K562 (cell line): Measurements from ENCODE around the gene DOLPP1. TPM values are rescaled to one million over a fixed set of nuclear protein-coding genes. Genes with fewer than 3 reads are reported as not detected.
A peak's percentile ranks its signal among the peaks of the same experiment; 100 is the strongest.

Source experiments
- ARNT ChIP-seq, 2 experiments: fragments of 450-650 bp; IDR thresholded peaks; 2 replicates each; pipeline ENCODE4 v1.6.1; 2016; ENCODE audit warnings: mild to moderate bottlenecking in 1 of 2
- CBFA2T2 ChIP-seq: fragments of 450-650 bp; conservative IDR thresholded peaks from 2 replicates; pipeline ENCODE4 v1.6.1; 2017; ENCODE audit warnings: mild to moderate bottlenecking
- DDX20 ChIP-seq: fragments of 450-650 bp; IDR thresholded peaks from 2 replicates; pipeline ENCODE4 v1.6.1; 2016; ENCODE audit warnings: missing genetic modification characterization, low read depth, mild to moderate bottlenecking, missing compliant biosample characterization, moderate library complexity
- E2F8 ChIP-seq: fragments of 450-650 bp; IDR thresholded peaks from 2 replicates; pipeline ENCODE4 v1.7.1; 2018; ENCODE audit warnings: mild to moderate bottlenecking, low read depth; ENCODE audit not compliant: partially characterized antibody
- MEIS2 ChIP-seq: fragments of 450-650 bp; IDR thresholded peaks from 2 replicates; pipeline ENCODE4 v1.6.1; 2014; ENCODE audit warnings: mild to moderate bottlenecking; ENCODE audit not compliant: partially characterized antibody
- MNT ChIP-seq, 2 experiments: fragments of 450-650 bp; conservative IDR thresholded peaks; 2 replicates each; pipeline ENCODE4 v1.6.1; 2017; ENCODE audit warnings: mild to moderate bottlenecking in 2 of 2, moderate library complexity in 2 of 2
- MTA2 ChIP-seq: fragments of 450-650 bp; IDR thresholded peaks from 2 replicates; pipeline ENCODE4 v1.6.1; 2016; ENCODE audit warnings: low read depth
- NR0B1 ChIP-seq: fragments of 450-650 bp; IDR thresholded peaks from one replicate; pipeline ENCODE4 v1.6.1; 2018; ENCODE audit warnings: mild to moderate bottlenecking, moderate library complexity; ENCODE audit not compliant: partially characterized antibody
- NUFIP1 ChIP-seq: fragments of 450-650 bp; IDR thresholded peaks from 2 replicates; pipeline ENCODE4 v1.6.1; 2018; ENCODE audit not compliant: partially characterized antibody
- PHF21A ChIP-seq: fragments of 450-650 bp; IDR thresholded peaks from 2 replicates; pipeline ENCODE4 v1.6.1; 2017; ENCODE audit warnings: low read depth, borderline replicate concordance
- RNF2 ChIP-seq: sonication (generic); IDR thresholded peaks from 2 replicates; pipeline ENCODE4 v1.6.1; 2016
- ZC3H11A ChIP-seq: IDR thresholded peaks from 2 replicates; pipeline ENCODE4 v1.6.1; 2012; ENCODE audit warnings: low read depth, low read length, improper control_type of control experiment
- ZHX1 ChIP-seq: fragments of 150-350 bp; conservative IDR thresholded peaks from 2 replicates; pipeline ENCODE4 v1.6.1; 2014; ENCODE audit warnings: low read length
- ZNF133 ChIP-seq: fragments of 250-450 bp; sonication (Bioruptor Pico); IDR thresholded peaks from 2 replicates; pipeline ENCODE4 v1.4.0; 2020; ENCODE audit warnings: mild to moderate bottlenecking
- ZNF140 ChIP-seq: fragments of 250-450 bp; sonication (Bioruptor Pico); IDR thresholded peaks from 2 replicates; pipeline ENCODE4 v1.8.0; 2021; ENCODE audit warnings: moderate library complexity, mild to moderate bottlenecking, inconsistent platforms
- ZNF76 ChIP-seq: fragments of 250-450 bp; sonication (Bioruptor Pico); IDR thresholded peaks from 2 replicates; pipeline ENCODE4 v1.4.0; 2020; ENCODE audit warnings: mild to moderate bottlenecking, moderate library complexity, borderline replicate concordance
- ZNF780A ChIP-seq: fragments of 250-450 bp; sonication (Bioruptor Pico); IDR thresholded peaks from 2 replicates; pipeline ENCODE4 v1.5.0; 2021; ENCODE audit warnings: mild to moderate bottlenecking
- polyA plus RNA-seq, 8 experiments: library from polyadenylated mRNA; depleted of rRNA in 4 of 8; stranded (reverse) in 5 of 8; unstranded in 3 of 8; fragments of >200 nt; fragmentation: Nextera tagmentation in 2 of 8; fragmentation: Illumina TruSeq in 1 of 8; extraction: Ambion mirVana in 2 of 8; extraction: Trizol in 1 of 8; gene quantifications; 2 replicates each; pipeline versions ENCODE4 v1.2.1 to v1.2.3, GENCODE V29; 2011 to 2014; ENCODE audit warnings: inconsistent platforms in 1 of 8, missing spikeins in 1 of 8
- total RNA-seq, 7 experiments: library from RNA; depleted of rRNA in 6 of 7; stranded (reverse); fragments of >200 nt in 6 of 7; fragmentation: Illumina TruSeq in 2 of 7; extraction: Trizol in 2 of 7; gene quantifications; 2 replicates each; pipeline versions ENCODE4 v1.2.1 to v1.2.3, GENCODE V29; 2011 to 2021; ENCODE audit warnings: low replicate concordance in 1 of 7

DOLPP1 gene
- total and polyA plus RNA-seq, 9 of the 15 experiments (the other 6 are each of a cell fraction or from before 2014, with no cell fraction given): 3.0 to 39.8 (median 30.5) TPM

GRCh38 chr9:129110740-129111527, 30.0 kb downstream of the DOLPP1 start, which contains the start of the genes CRAT and PTPA (continued):
- TF ChIP-seq MTA2 (no peak), ZHX1 (no peak; the same call in 1 of the 2 replicates), NUFIP1 (no peak), CBFA2T2 (no peak), ZNF76 (CRISPR knock-in tag) (0 out of 2 replicates have a peak, but pooled peaks have one; percentile 61), RNF2 (0 out of 2 replicates have a peak, but pooled peaks have one; percentile 26), ZC3H11A (no peak), E2F8 (no peak), ZNF780A (CRISPR knock-in tag) (no peak), PHF21A (no peak), ZNF133 (CRISPR knock-in tag) (no peak), ZNF140 (no peak), ARNT (IDR thresholded peaks at IDR 0.05) (0 out of 4 replicates have a peak, but pooled peaks of 1 of the 2 experiments have one; percentile 36), MEIS2 (peak; percentile 80), DDX20 (no peak), MNT (conservative IDR thresholded peaks at IDR 0.05) (peak; percentile 75 to 80), NR0B1 (no peak)
